Measurements from ENCODE around the gene EHD3. TPM values are rescaled to one million over a fixed set of nuclear protein-coding genes. Genes with fewer than 3 reads are reported as not detected.

Gene EHD3
- total and polyA plus RNA-seq, 2 of the 8 experiments (the other 6 are each of a cell fraction or from before 2014, with no cell fraction given): 9.3 to 12.0 TPM

GRCh38 chr2:31239593-31240177 lies 5.7 kb downstream of the EHD3 start:
- no peak overlapping the region for H3K4me3 ChIP-seq (ENCODE audit: extremely low read depth in 1 of 4, insufficient read depth in 2 of 4, low read depth in 3 of 4, low read length in 4 of 4)
- no peak overlapping the region for H4K5ac ChIP-seq (ENCODE audit: insufficient read length, low read depth, low read length)
- no peak overlapping the region for H2BK12ac ChIP-seq (ENCODE audit: low read depth, low read length)
- no peak overlapping the region for H4K8ac ChIP-seq (ENCODE audit: extremely low read depth, insufficient read depth, low read length)
- no peak overlapping the region for H3K56ac ChIP-seq (replicated peaks; ENCODE audit: insufficient read length, low read depth, low read length)
- H3K4me2 ChIP-seq (ENCODE audit: insufficient read depth in 1 of 2, low read depth in 2 of 2, low read length in 2 of 2): no peak overlapping the region
- peaks cover 0 to 3% (median 3%) of the 10 kb centered on the region in 4 experiments; a peak in 4 of 7 replicates for H3K4me1 ChIP-seq (replicated peaks in 1 of 4; ENCODE audit: control insufficient read depth in 3 of 4, insufficient read depth in 4 of 4, low read length in 3 of 4)
- no peak overlapping the region for H2AFZ ChIP-seq (ENCODE audit: low read length)
- H3K27ac ChIP-seq (ENCODE audit: low read depth, low read length): no peak overlapping the region
- 95% methylated on average over 17 of the region's 22 CpGs; no CpG with 5 or more reads in 1 of the 2 experiments for WGBS, 2 experiments (ENCODE audit: extremely low coverage in 1 of 2, insufficient coverage in 1 of 2, insufficient read length in 1 of 2, insufficient replicate concordance in 2 of 2, low coverage in 1 of 2, low lambda C conversion rate in 2 of 2, missing lambda C conversion rate in 1 of 2)
- DNase-seq (ENCODE audit: low read depth in 1 of 2, low spot score in 2 of 2) (no peak), FAIRE-seq (no peak)
- H2BK5ac ChIP-seq (ENCODE audit: low read depth, low read length): no peak overlapping the region
- H3K14ac ChIP-seq (ENCODE audit: insufficient read length): no peak overlapping the region
- H2BK15ac ChIP-seq (ENCODE audit: low read length): no peak overlapping the region
- no peaks in the 10 kb centered on the region for H3K79me2 ChIP-seq (ENCODE audit: control insufficient read depth in 1 of 2, insufficient read depth in 2 of 2, low read length in 2 of 2)
- H3K27me3 ChIP-seq (replicated peaks in 1 of 4; ENCODE audit: control insufficient read depth in 3 of 4, extremely low read depth in 1 of 4, insufficient read depth in 3 of 4, low read length in 3 of 4): peaks cover 0 to 6% (median 3%) of the 10 kb centered on the region in 4 experiments; a peak in 4 of 7 replicates
- H3K4ac ChIP-seq (replicated peaks; ENCODE audit: insufficient read length, low read depth, low read length): no peak overlapping the region
- no peak overlapping the region for H2BK20ac ChIP-seq (ENCODE audit: low read length)
- no peaks in the 10 kb centered on the region; the same call in 1 of the 2 replicates for H3K79me1 ChIP-seq (ENCODE audit: low read depth, low read length)
- peaks cover 0 to 1% of the 10 kb centered on the region in 2 experiments for H4K20me1 ChIP-seq (replicated peaks in 1 of 2; ENCODE audit: control insufficient read depth in 1 of 2, insufficient read depth in 2 of 2, low read length in 2 of 2)
- no peak overlapping the region for H4K91ac ChIP-seq (replicated peaks; ENCODE audit: insufficient read length, low read length)
- H3K9ac ChIP-seq (replicated peaks in 1 of 4; ENCODE audit: extremely low read depth in 1 of 4, low read depth in 3 of 4, low read length in 3 of 4): no peak overlapping the region
- H2BK120ac ChIP-seq (replicated peaks; ENCODE audit: low read depth, low read length): no peak overlapping the region
- H3K36me3 ChIP-seq (ENCODE audit: control insufficient read depth in 2 of 4, insufficient read depth in 4 of 4, low read length in 3 of 4): no peaks in the 10 kb centered on the region
- H3K23me2 ChIP-seq (ENCODE audit: low read depth, low read length): 0 out of 2 replicates have a peak, but pooled peaks cover under 1% of the 10 kb centered on the region
- no peak overlapping the region for H3K23ac ChIP-seq (ENCODE audit: insufficient read length)
- ChIA-PET POLR2A (ENCODE audit: partially characterized antibody) (no interaction called here), CTCF (ENCODE audit: partially characterized antibody) (interaction anchor here (0.9 to 1.3 kb wide), 3 partner anchors 10 to 53 kb away, joined by 3 read pairs; no protein-coding TSS in a partner anchor)
- H3K9me3 ChIP-seq (ENCODE audit: insufficient read depth in 2 of 2, low read depth in 1 of 2, low read length in 1 of 2): no peaks in the 10 kb centered on the region
- H2AK5ac ChIP-seq (ENCODE audit: low read depth, low read length): no peak overlapping the region
- no peak overlapping the region for H3K18ac ChIP-seq (ENCODE audit: extremely low read depth, low read length)
- TF ChIP-seq ASH2L (IDR thresholded peaks at IDR 0.05; ENCODE audit: low read length): no peak
- no peak for TF ChIP-seq YY1 (IDR thresholded peaks at IDR 0.05; ENCODE audit: low read depth, low read length)
- no peak for TF ChIP-seq SP1 (IDR thresholded peaks at IDR 0.05; ENCODE audit: low read depth, low read length)
- no peak for TF ChIP-seq RNF2 (IDR thresholded peaks at IDR 0.05; ENCODE audit: borderline replicate concordance, low read depth, low read length, missing control alignments, poor library complexity, severe bottlenecking)
- no peak for TF ChIP-seq SP4 (IDR thresholded peaks at IDR 0.05; ENCODE audit: low read length)
- no peak for TF ChIP-seq RAD21 (IDR thresholded peaks at IDR 0.05 in 1 of 2, conservative IDR thresholded peaks at IDR 0.05 in 1 of 2; ENCODE audit: low read depth in 2 of 2, low read length in 2 of 2)
- no peak for TF ChIP-seq HDAC6 (IDR thresholded peaks at IDR 0.05; ENCODE audit: low read depth, low read length)
- TF ChIP-seq CBX5 (IDR thresholded peaks at IDR 0.05; ENCODE audit: low read depth, low read length): no peak
- no peak for TF ChIP-seq BCL11A (IDR thresholded peaks at IDR 0.05; ENCODE audit: low read depth in 2 of 2, low read length in 2 of 2)
- no peak for TF ChIP-seq TAF1 (IDR thresholded peaks at IDR 0.05; ENCODE audit: low read depth, low read length)
- no peak for TF ChIP-seq JUND (IDR thresholded peaks at IDR 0.05; ENCODE audit: low read length)
- no peak for TF ChIP-seq EGR1 (IDR thresholded peaks at IDR 0.05; ENCODE audit: borderline replicate concordance, low read depth, low read length)
- TF ChIP-seq RXRA (IDR thresholded peaks at IDR 0.05; ENCODE audit: insufficient read depth, low read depth, low read length): no peak
- TF ChIP-seq, protein P1, sequence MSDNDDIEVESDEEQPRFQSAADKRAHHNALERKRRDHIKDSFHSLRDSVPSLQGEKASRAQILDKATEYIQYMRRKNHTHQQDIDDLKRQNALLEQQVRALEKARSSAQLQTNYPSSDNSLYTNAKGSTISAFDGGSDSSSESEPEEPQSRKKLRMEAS (IDR thresholded peaks at IDR 0.05): no peak

All from H1 (cell line).